ENCODE data around the gene ADAT1. TPM values are rescaled to one million over a fixed set of nuclear protein-coding genes. Genes with fewer than 3 reads are reported as not detected.

The ADAT1 gene
- total RNA-seq, 4 donors from 2014 or later = 36.8 to 72.3 (median 50.7) TPM

GRCh38 chr16:75572864-75573542 lies 50.1 kb downstream of the ADAT1 start:
- WGBS, 2 donors = 57 to 78% methylated on average over 3 of the region's 3 CpGs
- Histone ChIP-seq H3K9me3 (no peaks in the 10 kb centered on the region), H3K27ac (no peak overlapping the region), H3K4me1 (peaks cover 0 to 2% of the 10 kb centered on the region in 2 donors), H3K27me3 (no peaks in the 10 kb centered on the region), H3K4me3 (replicated peaks in 1 of 3) (no peak overlapping the region), H3K36me3 (peaks cover 55 to 66% of the 10 kb centered on the region in 2 donors)
- TF ChIP-seq POLR2A (IDR thresholded peaks at IDR 0.05) (no peak), CTCF (IDR thresholded peaks at IDR 0.05) (no peak)
- no peak for DNase-seq
- intact Hi-C loops (cut with DNase I) = no loop called here

GRCh38 chr16:75570396-75571065 lies 52.5 kb downstream of the ADAT1 start:
- TF ChIP-seq CTCF (IDR thresholded peaks at IDR 0.05) (no peak), POLR2A (IDR thresholded peaks at IDR 0.05) (no peak)
- no peaks in the 10 kb centered on the region for H3K9me3 ChIP-seq
- no peak overlapping the region for H3K4me3 ChIP-seq (replicated peaks in 1 of 3)
- H3K27ac ChIP-seq = no peak overlapping the region
- intact Hi-C loops (cut with DNase I) = no loop called here
- H3K36me3 ChIP-seq = peaks cover 44 to 48% of the 10 kb centered on the region in 2 donors
- WGBS, 2 donors = 69 to 75% methylated on average over 5 of the region's 5 CpGs
- no peaks in the 10 kb centered on the region for H3K27me3 ChIP-seq
- DNase-seq = no peak
- peaks cover 11 to 17% of the 10 kb centered on the region in 2 donors for H3K4me1 ChIP-seq

GRCh38 chr16:75567911-75568310 lies 55.2 kb downstream of the ADAT1 start:
- 71 to 72% methylated on average over 4 of the region's 4 CpGs for WGBS, 2 donors
- DNase-seq = no peak
- H3K27ac ChIP-seq = no peak overlapping the region
- no peak overlapping the region for H3K4me3 ChIP-seq (replicated peaks in 1 of 3)
- TF ChIP-seq CTCF (IDR thresholded peaks at IDR 0.05) (no peak), POLR2A (IDR thresholded peaks at IDR 0.05) (no peak)
- no peaks in the 10 kb centered on the region for H3K27me3 ChIP-seq
- H3K9me3 ChIP-seq = no peaks in the 10 kb centered on the region
- H3K4me1 ChIP-seq = peaks cover 15 to 21% of the 10 kb centered on the region in 2 donors
- intact Hi-C loops (cut with DNase I) = loop anchor here (10.0 kb wide), 1 partner anchor 53 kb away; no protein-coding TSS in a partner anchor
- H3K36me3 ChIP-seq = peaks cover 31 to 32% of the 10 kb centered on the region in 2 donors

- H3K27ac ChIP-seq = peak overlapping the region in 2 of 3 donors; percentile 61 to 64
- peaks cover 15 to 21% of the 10 kb centered on the region in 2 donors for H3K4me1 ChIP-seq
- H3K4me3 ChIP-seq (replicated peaks in 1 of 3) = peak overlapping the region; percentile 62 to 90 (median 77)
- intact Hi-C loops (cut with DNase I) = loop anchor here (10.0 kb wide), 1 partner anchor 52 kb away; no protein-coding TSS in a partner anchor
- TF ChIP-seq CTCF (IDR thresholded peaks at IDR 0.05) (no peak), POLR2A (IDR thresholded peaks at IDR 0.05) (no peak)
- 4 to 8% methylated on average over 2 to 22 of the region's 32 CpGs for WGBS, 2 donors
- H3K36me3 ChIP-seq = peaks cover 22 to 23% of the 10 kb centered on the region in 2 donors
- H3K27me3 ChIP-seq = no peaks in the 10 kb centered on the region
- no peaks in the 10 kb centered on the region for H3K9me3 ChIP-seq
- DNase-seq = peak; percentile 13 to 23
These were observed 56.3 kb downstream of the ADAT1 start for GRCh38 chr16:75566758-75567255.
